ENCODE results near the gene FAM131B.

Gene FAM131B

GRCh38 chr7:143315776-143316175 is 46.7 kb downstream of the FAM131B start, which contains the start of gene CLCN1:
Gene CLCN1 (plus strand): TSS chr7:143316111. CDS start chr7:143316213, 102 bp downstream.
- H2BK120ac ChIP-seq (ENCODE audit: low read depth, low read length) = no peak within 1 kb of the TSS
- no peak within 1 kb of the TSS for H2AFZ ChIP-seq (ENCODE audit: low read depth, low read length)
- H3K14ac ChIP-seq (ENCODE audit: low read length in 2 of 2) = no peak within 1 kb of the TSS
- H3K23ac ChIP-seq (ENCODE audit: low read length in 2 of 2) = no peak within 1 kb of the TSS
- no peaks in the 10 kb centered on the region for H3K36me3 ChIP-seq (ENCODE audit: control insufficient read depth in 1 of 2, insufficient read depth in 2 of 2, low read depth in 1 of 2, low read length in 2 of 2)
- H3K18ac ChIP-seq (ENCODE audit: low read depth in 1 of 2, low read length in 2 of 2) = peak within 1 kb of the TSS in 1 of 2 experiments; percentile 1
- no peak within 1 kb of the TSS for H2AK5ac ChIP-seq (ENCODE audit: low read length, severe bottlenecking)
- H3K4ac ChIP-seq (ENCODE audit: low read depth in 1 of 2, low read length in 2 of 2) = no peak within 1 kb of the TSS
- no peak within 1 kb of the TSS for H3K4me3 ChIP-seq (ENCODE audit: insufficient read depth in 1 of 2, low read depth in 1 of 2, low read length in 2 of 2)
- no peak for DNase-seq
- H4K91ac ChIP-seq (ENCODE audit: low read length) = no peak within 1 kb of the TSS
- no peak within 1 kb of the TSS for H3K9ac ChIP-seq (ENCODE audit: low read length)
- no peak within 1 kb of the TSS for H3K27ac ChIP-seq (ENCODE audit: low read length, poor library complexity, severe bottlenecking)
- H4K8ac ChIP-seq (ENCODE audit: low read length) = no peak within 1 kb of the TSS
- no peaks in the 10 kb centered on the region for H3K9me3 ChIP-seq (ENCODE audit: control insufficient read depth, low read length)
- 83% methylated on average over 3 of the region's 5 CpGs for WGBS
- no peak within 1 kb of the TSS for H2BK5ac ChIP-seq (ENCODE audit: low read depth, low read length, poor library complexity, severe bottlenecking)
- no peak within 1 kb of the TSS for H3K4me2 ChIP-seq (ENCODE audit: low read length, poor library complexity, severe bottlenecking)
- H3K4me1 ChIP-seq (ENCODE audit: control insufficient read depth, insufficient read depth, low read depth, low read length) = peaks cover 3% of the 10 kb centered on the region
- H2BK12ac ChIP-seq (ENCODE audit: low read length in 2 of 2) = peak within 1 kb of the TSS in 1 of 2 experiments; percentile 12
- H2BK15ac ChIP-seq (ENCODE audit: low read depth, poor library complexity, severe bottlenecking) = no peak within 1 kb of the TSS
- H3K79me1 ChIP-seq (replicated peaks; ENCODE audit: low read length, poor library complexity, severe bottlenecking) = no peaks in the 10 kb centered on the region
- no peaks in the 10 kb centered on the region for H3K27me3 ChIP-seq (ENCODE audit: control insufficient read depth in 1 of 2, insufficient read depth in 1 of 2, low read length in 2 of 2)

- no peak overlapping the region for H4K8ac ChIP-seq (ENCODE audit: low read length)
Measured at GRCh38 chr7:143314127-143314526, 48.4 kb downstream of the FAM131B start.

GRCh38 chr7:143308632-143309031 is 53.9 kb downstream of the FAM131B start:
- Histone ChIP-seq H4K8ac (ENCODE audit: low read length) (no peak overlapping the region), H2AK5ac (ENCODE audit: low read length, severe bottlenecking) (no peak overlapping the region), H4K91ac (ENCODE audit: low read length) (no peak overlapping the region), H2BK15ac (ENCODE audit: low read depth, poor library complexity, severe bottlenecking) (no peak overlapping the region), H3K23ac (ENCODE audit: low read length in 2 of 2) (no peak overlapping the region), H3K27ac (ENCODE audit: low read length, poor library complexity, severe bottlenecking) (no peak overlapping the region), H3K9ac (ENCODE audit: low read length) (no peak overlapping the region), H3K9me3 (ENCODE audit: control insufficient read depth, low read length) (no peaks in the 10 kb centered on the region), H2BK120ac (ENCODE audit: low read depth, low read length) (no peak overlapping the region), H3K4me3 (ENCODE audit: insufficient read depth in 1 of 2, low read depth in 1 of 2, low read length in 2 of 2) (no peak overlapping the region), H3K4me1 (ENCODE audit: control insufficient read depth, insufficient read depth, low read depth, low read length) (no peaks in the 10 kb centered on the region), H3K79me1 (replicated peaks; ENCODE audit: low read length, poor library complexity, severe bottlenecking) (peaks cover 12% of the 10 kb centered on the region), H3K4ac (ENCODE audit: low read depth in 1 of 2, low read length in 2 of 2) (no peak overlapping the region), H2BK12ac (ENCODE audit: low read length in 2 of 2) (no peak overlapping the region), H2AFZ (ENCODE audit: low read depth, low read length) (no peak overlapping the region), H3K27me3 (ENCODE audit: control insufficient read depth in 1 of 2, insufficient read depth in 1 of 2, low read length in 2 of 2) (no peaks in the 10 kb centered on the region), H3K14ac (ENCODE audit: low read length in 2 of 2) (no peak overlapping the region), H3K18ac (ENCODE audit: low read depth in 1 of 2, low read length in 2 of 2) (no peak overlapping the region), H3K36me3 (ENCODE audit: control insufficient read depth in 1 of 2, insufficient read depth in 2 of 2, low read depth in 1 of 2, low read length in 2 of 2) (peaks cover 27 to 47% of the 10 kb centered on the region in 2 experiments), H2BK5ac (ENCODE audit: low read depth, low read length, poor library complexity, severe bottlenecking) (no peak overlapping the region), H3K4me2 (ENCODE audit: low read length, poor library complexity, severe bottlenecking) (no peak overlapping the region)
- no peak for DNase-seq
- 100% methylated on average over 1 of the region's 2 CpGs for WGBS

More at GRCh38 chr7:143314127-143314526, 48.4 kb downstream of the FAM131B start:
- no peak overlapping the region for H4K91ac ChIP-seq (ENCODE audit: low read length)
- H2BK12ac ChIP-seq (ENCODE audit: low read length in 2 of 2) = no peak overlapping the region
- no peaks in the 10 kb centered on the region for H3K9me3 ChIP-seq (ENCODE audit: control insufficient read depth, low read length)
- no peak overlapping the region for H2BK5ac ChIP-seq (ENCODE audit: low read depth, low read length, poor library complexity, severe bottlenecking)
- no peak overlapping the region for H2BK120ac ChIP-seq (ENCODE audit: low read depth, low read length)
- H3K36me3 ChIP-seq (ENCODE audit: control insufficient read depth in 1 of 2, insufficient read depth in 2 of 2, low read depth in 1 of 2, low read length in 2 of 2) = no peaks in the 10 kb centered on the region
- no peaks in the 10 kb centered on the region for H3K79me1 ChIP-seq (replicated peaks; ENCODE audit: low read length, poor library complexity, severe bottlenecking)
- no peak overlapping the region for H3K14ac ChIP-seq (ENCODE audit: low read length in 2 of 2)
- no peak overlapping the region for H3K9ac ChIP-seq (ENCODE audit: low read length)
- no peak overlapping the region for H2AK5ac ChIP-seq (ENCODE audit: low read length, severe bottlenecking)
- no peak overlapping the region for H2AFZ ChIP-seq (ENCODE audit: low read depth, low read length)
- peaks cover 3% of the 10 kb centered on the region for H3K4me1 ChIP-seq (ENCODE audit: control insufficient read depth, insufficient read depth, low read depth, low read length)
- H3K4ac ChIP-seq (ENCODE audit: low read depth in 1 of 2, low read length in 2 of 2) = no peak overlapping the region
- H3K4me3 ChIP-seq (ENCODE audit: insufficient read depth in 1 of 2, low read depth in 1 of 2, low read length in 2 of 2) = no peak overlapping the region
- no peak overlapping the region for H3K23ac ChIP-seq (ENCODE audit: low read length in 2 of 2)
- H3K18ac ChIP-seq (ENCODE audit: low read depth in 1 of 2, low read length in 2 of 2) = no peak overlapping the region
- no peak overlapping the region for H3K4me2 ChIP-seq (ENCODE audit: low read length, poor library complexity, severe bottlenecking)
- no peak for DNase-seq
- H3K27ac ChIP-seq (ENCODE audit: low read length, poor library complexity, severe bottlenecking) = no peak overlapping the region
- H2BK15ac ChIP-seq (ENCODE audit: low read depth, poor library complexity, severe bottlenecking) = no peak overlapping the region
- no peaks in the 10 kb centered on the region for H3K27me3 ChIP-seq (ENCODE audit: control insufficient read depth in 1 of 2, insufficient read depth in 1 of 2, low read length in 2 of 2)

- Histone ChIP-seq H3K79me1 (replicated peaks; ENCODE audit: low read length, poor library complexity, severe bottlenecking) (peaks cover 20% of the 10 kb centered on the region), H2AK5ac (ENCODE audit: low read length, severe bottlenecking) (no peak overlapping the region), H3K9ac (ENCODE audit: low read length) (no peak overlapping the region), H3K27ac (ENCODE audit: low read length, poor library complexity, severe bottlenecking) (no peak overlapping the region), H3K14ac (ENCODE audit: low read length in 2 of 2) (no peak overlapping the region), H4K8ac (ENCODE audit: low read length) (no peak overlapping the region), H4K91ac (ENCODE audit: low read length) (no peak overlapping the region), H2BK120ac (ENCODE audit: low read depth, low read length) (no peak overlapping the region), H3K23ac (ENCODE audit: low read length in 2 of 2) (no peak overlapping the region), H3K4ac (ENCODE audit: low read depth in 1 of 2, low read length in 2 of 2) (no peak overlapping the region), H2AFZ (ENCODE audit: low read depth, low read length) (no peak overlapping the region), H3K4me1 (ENCODE audit: control insufficient read depth, insufficient read depth, low read depth, low read length) (no peaks in the 10 kb centered on the region), H2BK15ac (ENCODE audit: low read depth, poor library complexity, severe bottlenecking) (no peak overlapping the region), H3K9me3 (ENCODE audit: control insufficient read depth, low read length) (no peaks in the 10 kb centered on the region), H3K18ac (ENCODE audit: low read depth in 1 of 2, low read length in 2 of 2) (no peak overlapping the region), H3K4me2 (ENCODE audit: low read length, poor library complexity, severe bottlenecking) (no peak overlapping the region), H2BK12ac (ENCODE audit: low read length in 2 of 2) (no peak overlapping the region), H3K27me3 (ENCODE audit: control insufficient read depth in 1 of 2, insufficient read depth in 1 of 2, low read length in 2 of 2) (no peaks in the 10 kb centered on the region), H3K36me3 (ENCODE audit: control insufficient read depth in 1 of 2, insufficient read depth in 2 of 2, low read depth in 1 of 2, low read length in 2 of 2) (peaks cover 33 to 76% of the 10 kb centered on the region in 2 experiments), H3K4me3 (ENCODE audit: insufficient read depth in 1 of 2, low read depth in 1 of 2, low read length in 2 of 2) (no peak overlapping the region), H2BK5ac (ENCODE audit: low read depth, low read length, poor library complexity, severe bottlenecking) (no peak overlapping the region)
- 87% methylated on average over 10 of the region's 10 CpGs for WGBS
- DNase-seq = peak; percentile 51
Measured at GRCh38 chr7:143305423-143306070, 57.0 kb downstream of the FAM131B start.

Data from mesenchymal stem cell (in vitro differentiated cells and primary cell).